ENCODE results near the gene AIMP1.

GRCh38 chr4:106373026-106373425, 56.7 kb downstream of the AIMP1 start:
- TF ChIP-seq CTCF (IDR thresholded peaks at IDR 0.05; ENCODE audit: low read depth, low read length) (no peak), EZH2phosphoT487 (IDR thresholded peaks at IDR 0.05; ENCODE audit: low read depth) (no peak)
